ENCODE measurements around the gene XPR1.

DNA sequence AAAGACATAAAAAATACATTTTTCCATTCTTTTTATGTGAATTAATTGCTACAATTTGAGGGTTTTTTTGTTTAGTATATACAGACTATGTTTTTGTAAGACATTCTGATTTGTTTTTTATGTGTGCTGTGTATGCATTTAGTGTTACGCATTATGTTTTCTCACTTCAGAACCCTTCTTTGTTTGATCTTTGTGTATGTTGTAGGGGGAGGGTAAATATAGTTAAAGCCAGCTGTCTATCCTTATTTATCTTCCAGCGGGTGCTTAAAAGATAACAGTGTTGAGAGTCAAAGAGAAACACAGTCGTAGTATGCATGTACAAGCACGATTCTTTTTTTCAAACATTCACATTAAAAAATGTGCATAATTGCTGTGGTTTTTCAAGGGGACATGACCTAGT, 183.4 kb downstream of the XPR1 start:
- TF ChIP-seq EGR1 (IDR thresholded peaks at IDR 0.05) = no peak
- no peak for TF ChIP-seq RAD21 (IDR thresholded peaks at IDR 0.05; ENCODE audit: low read depth)

Data from Ishikawa (cell line).